BLaER1 treated with 17β-estradiol and CSF1 and Interleukin-3, amounts not matched to agents 10 nM and 100 nM (cell line): Measurements from ENCODE around the gene ERI3.

Experiments used
- H3K27ac ChIP-seq, 11 experiments: shearing (Covaris generic); formaldehyde crosslinking; 2 replicates each; pipeline ENCODE4 v1.8.1; 2022
- H3K27me3 ChIP-seq, 11 experiments: shearing (Covaris generic); formaldehyde crosslinking; 2 replicates each; pipeline ENCODE4 v1.8.1; 2022
- H3K36me3 ChIP-seq, 11 experiments: shearing (Covaris generic); formaldehyde crosslinking; 2 replicates each; pipeline ENCODE4 v1.8.1; 2022
- H3K4me1 ChIP-seq, 10 experiments: shearing (Covaris generic); formaldehyde crosslinking; 2 replicates each; pipeline ENCODE4 v1.8.1; 2022
- H3K4me2 ChIP-seq, 11 experiments: shearing (Covaris generic); formaldehyde crosslinking; 2 replicates each; pipeline ENCODE4 v1.8.1; 2022
- H3K4me3 ChIP-seq, 10 experiments: shearing (Covaris generic); formaldehyde crosslinking; 2 replicates each; pipeline ENCODE4 v1.8.1; 2022
- H3K9ac ChIP-seq, 11 experiments: shearing (Covaris generic); formaldehyde crosslinking; 2 replicates each; pipeline ENCODE4 v1.8.1; 2022
- H3K9me3 ChIP-seq, 11 experiments: shearing (Covaris generic); formaldehyde crosslinking; replicated peaks in 1 of 11; 2 replicates each; pipeline ENCODE4 v1.8.1; 2022
- H4K20me1 ChIP-seq, 11 experiments: shearing (Covaris generic); formaldehyde crosslinking; 2 replicates each; pipeline ENCODE4 v1.8.1; 2022
- Cebpa-rat ChIP-seq, 11 experiments: shearing (Covaris generic); IDR thresholded peaks; 2 replicates each; pipeline ENCODE4 v1.8.1; 2022

The ERI3 gene

GRCh38 chr1:44297695-44298400 lies 57.2 kb downstream of the ERI3 start:
- no peak overlapping the region for H3K4me3 ChIP-seq
- peaks cover 0 to 16% (median 12%) of the 10 kb centered on the region in 10 experiments; a peak in 12 of 20 replicates for H3K4me1 ChIP-seq
- H3K36me3 ChIP-seq, result peaks cover 47 to 98% (median 85%) of the 10 kb centered on the region in 11 experiments
- no peak overlapping the region for H3K9ac ChIP-seq
- no peaks in the 10 kb centered on the region for H3K27me3 ChIP-seq
- peaks cover 0 to 9% (median 0%) of the 10 kb centered on the region in 11 experiments; a peak in 4 of 22 replicates for H4K20me1 ChIP-seq
- TF ChIP-seq Cebpa-rat (IDR thresholded peaks at IDR 0.05), result no peak
- no peak overlapping the region for H3K27ac ChIP-seq
- no peaks in the 10 kb centered on the region for H3K9me3 ChIP-seq
- no peak overlapping the region for H3K4me2 ChIP-seq

- Histone ChIP-seq H3K36me3 (peaks cover 37 to 98% (median 83%) of the 10 kb centered on the region in 11 experiments), H3K4me3 (no peak overlapping the region), H3K4me2 (no peak overlapping the region), H4K20me1 (peaks cover 0 to 11% (median 0%) of the 10 kb centered on the region in 11 experiments; a peak in 5 of 22 replicates), H3K9ac (no peak overlapping the region), H3K4me1 (peaks cover 0 to 23% (median 17%) of the 10 kb centered on the region in 10 experiments; a peak in 12 of 20 replicates), H3K27ac (no peak overlapping the region), H3K9me3 (no peaks in the 10 kb centered on the region), H3K27me3 (no peaks in the 10 kb centered on the region)
- TF ChIP-seq Cebpa-rat (IDR thresholded peaks at IDR 0.05), result no peak
Observed at GRCh38 chr1:44296806-44297205, 58.3 kb downstream of the ERI3 start.

- peaks cover 31 to 98% (median 80%) of the 10 kb centered on the region in 11 experiments for H3K36me3 ChIP-seq
- H3K4me2 ChIP-seq, result no peak overlapping the region
Observed at GRCh38 chr1:44296086-44296485, 59.0 kb downstream of the ERI3 start.

GRCh38 chr1:44294588-44295007 lies 60.5 kb downstream of the ERI3 start:
- Histone ChIP-seq H3K9me3 (no peaks in the 10 kb centered on the region), H3K27me3 (no peaks in the 10 kb centered on the region), H3K4me1 (peaks cover 0 to 23% (median 17%) of the 10 kb centered on the region in 10 experiments; a peak in 12 of 20 replicates), H3K4me2 (no peak overlapping the region), H3K4me3 (no peak overlapping the region), H4K20me1 (peaks cover 0 to 11% (median 0%) of the 10 kb centered on the region in 11 experiments; a peak in 6 of 22 replicates), H3K36me3 (peaks cover 42 to 99% (median 85%) of the 10 kb centered on the region in 11 experiments), H3K27ac (no peak overlapping the region), H3K9ac (no peak overlapping the region)
- no peak for TF ChIP-seq Cebpa-rat (IDR thresholded peaks at IDR 0.05)

More at GRCh38 chr1:44296086-44296485, 59.0 kb downstream of the ERI3 start:
- no peaks in the 10 kb centered on the region for H3K27me3 ChIP-seq
- no peak overlapping the region for H3K4me3 ChIP-seq
- TF ChIP-seq Cebpa-rat (IDR thresholded peaks at IDR 0.05), result no peak
- H3K27ac ChIP-seq, result no peak overlapping the region
- H3K9me3 ChIP-seq, result no peaks in the 10 kb centered on the region
- peaks cover 0 to 17% (median 0%) of the 10 kb centered on the region in 11 experiments; a peak in 5 of 22 replicates for H4K20me1 ChIP-seq
- H3K9ac ChIP-seq, result no peak overlapping the region
- H3K4me1 ChIP-seq, result peaks cover 0 to 23% (median 17%) of the 10 kb centered on the region in 10 experiments; a peak in 12 of 20 replicates

- H3K27ac ChIP-seq, result no peak overlapping the region
- no peak overlapping the region for H3K4me3 ChIP-seq
- H3K4me1 ChIP-seq, result peaks cover 0 to 23% (median 17%) of the 10 kb centered on the region in 10 experiments; a peak in 12 of 20 replicates
- TF ChIP-seq Cebpa-rat (IDR thresholded peaks at IDR 0.05), result no peak
- H4K20me1 ChIP-seq, result peaks cover 0 to 8% (median 0%) of the 10 kb centered on the region in 11 experiments; a peak in 6 of 22 replicates
- peaks cover 49 to 100% (median 87%) of the 10 kb centered on the region in 11 experiments for H3K36me3 ChIP-seq
- peak overlapping the region in 7 of 11 experiments; percentile 11 to 54 (median 37); a peak in 8 of 22 replicates for H3K4me2 ChIP-seq
- H3K27me3 ChIP-seq, result no peaks in the 10 kb centered on the region
- H3K9me3 ChIP-seq, result no peaks in the 10 kb centered on the region
- H3K9ac ChIP-seq, result no peak overlapping the region
Observed at GRCh38 chr1:44293761-44294315, 61.2 kb downstream of the ERI3 start.

- Histone ChIP-seq H3K27me3 (no peaks in the 10 kb centered on the region), H3K9me3 (no peaks in the 10 kb centered on the region), H3K4me1 (peaks cover 0 to 23% (median 17%) of the 10 kb centered on the region in 10 experiments; a peak in 12 of 20 replicates), H3K27ac (no peak overlapping the region), H3K36me3 (peaks cover 55 to 100% (median 89%) of the 10 kb centered on the region in 11 experiments), H3K4me3 (no peak overlapping the region), H4K20me1 (peaks cover 0 to 8% (median 0%) of the 10 kb centered on the region in 11 experiments; a peak in 6 of 22 replicates), H3K9ac (0 out of 22 replicates have a peak overlapping the region, but pooled peaks of 1 of the 11 experiments have one; percentile 10), H3K4me2 (peak overlapping the region in 6 of 11 experiments; percentile 11 to 54 (median 38); a peak in 10 of 22 replicates)
- TF ChIP-seq Cebpa-rat (IDR thresholded peaks at IDR 0.05), result no peak
Observed at GRCh38 chr1:44292651-44293050, 62.4 kb downstream of the ERI3 start.

- H3K4me2 ChIP-seq, result no peak overlapping the region
- H3K4me3 ChIP-seq, result no peak overlapping the region
- H4K20me1 ChIP-seq, result peaks cover 0 to 8% (median 0%) of the 10 kb centered on the region in 11 experiments; a peak in 4 of 22 replicates
- peaks cover 53 to 99% (median 88%) of the 10 kb centered on the region in 11 experiments for H3K36me3 ChIP-seq
- H3K4me1 ChIP-seq, result peaks cover 0 to 23% (median 17%) of the 10 kb centered on the region in 10 experiments; a peak in 12 of 20 replicates
- no peak overlapping the region for H3K27ac ChIP-seq
- no peak for TF ChIP-seq Cebpa-rat (IDR thresholded peaks at IDR 0.05)
- no peaks in the 10 kb centered on the region for H3K27me3 ChIP-seq
- H3K9me3 ChIP-seq, result no peaks in the 10 kb centered on the region
- H3K9ac ChIP-seq, result no peak overlapping the region
Observed at GRCh38 chr1:44290250-44291094, 64.6 kb downstream of the ERI3 start.

- Histone ChIP-seq H3K27ac (no peak overlapping the region), H3K4me2 (no peak overlapping the region), H3K4me3 (no peak overlapping the region), H3K4me1 (peaks cover 0 to 23% (median 17%) of the 10 kb centered on the region in 10 experiments; a peak in 12 of 20 replicates), H3K27me3 (no peaks in the 10 kb centered on the region), H3K9me3 (no peaks in the 10 kb centered on the region), H3K9ac (no peak overlapping the region), H3K36me3 (peaks cover 57 to 99% (median 88%) of the 10 kb centered on the region in 11 experiments), H4K20me1 (peaks cover 0 to 8% (median 0%) of the 10 kb centered on the region in 11 experiments; a peak in 4 of 22 replicates)
- TF ChIP-seq Cebpa-rat (IDR thresholded peaks at IDR 0.05), result no peak
Observed at GRCh38 chr1:44289530-44289929, 65.5 kb downstream of the ERI3 start.
